Dermis microvascular lymphatic vessel endothelial cell (primary cell): Measurements from ENCODE around the gene RNF149. TPM values are rescaled to one million over a fixed set of nuclear protein-coding genes. Genes with fewer than 3 reads are reported as not detected.
"Not testable (repeated sequence)": the region's sequence is repeated elsewhere in the genome, so short reads cannot be mapped to it uniquely, and the experiment has no call there.

ENCODE experiments used
- DNase-seq, 2 donors: peaks; one replicate each; pipeline versions ENCODE4 v3.0.0 to v3.0.0-alpha.2; 2010; ENCODE audit warnings: low read depth in 2 of 2
- total RNA-seq: library from RNA; depleted of rRNA; stranded (reverse); fragments of >200 nt; gene quantifications from 2 replicates; pipeline ENCODE4 v1.2.1, GENCODE V29; 2014

Gene RNF149
- total RNA-seq, 1 donor from 2014 or later = 31.7 TPM

DNA sequence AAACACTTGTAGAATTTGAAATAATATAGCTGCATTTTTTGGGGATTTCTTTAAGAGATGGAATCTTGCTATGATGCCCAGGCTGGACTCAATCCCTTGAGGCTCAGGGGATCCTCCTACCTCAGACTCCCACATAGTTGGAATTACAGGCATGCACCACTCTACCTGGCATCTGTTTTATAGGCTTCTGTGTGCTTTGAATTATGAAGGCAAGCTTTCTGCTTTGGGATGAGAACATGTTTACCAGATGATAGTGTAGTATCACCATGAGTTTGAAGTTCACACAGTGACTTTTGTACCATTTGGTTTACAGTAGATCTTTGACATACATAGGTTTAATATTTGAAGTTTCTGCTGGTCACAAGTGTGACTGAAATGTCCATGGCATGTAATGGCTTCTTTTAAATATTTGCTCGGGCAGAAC is 45.1 kb downstream of the RNF149 start:
- DNase-seq = no peak

DNA sequence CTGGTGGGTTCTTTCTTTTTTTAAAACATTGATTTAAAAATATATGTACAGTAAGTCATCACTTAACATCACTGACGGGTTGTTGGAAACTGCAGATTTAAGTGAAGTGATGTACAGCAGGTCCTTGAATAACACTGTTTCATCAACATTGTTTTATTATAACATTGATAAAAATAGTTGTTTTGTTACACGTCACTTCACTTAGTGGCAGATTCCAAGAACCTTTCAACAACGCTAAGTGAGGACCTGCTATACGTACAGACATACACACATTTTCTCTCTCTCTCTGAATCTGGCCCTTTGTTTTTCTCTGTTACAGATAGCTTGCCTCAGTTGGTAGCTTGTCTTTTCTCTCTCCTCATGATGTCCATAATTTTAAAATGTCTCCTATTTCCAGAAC is 46.4 kb downstream of the RNF149 start:
- DNase-seq = no peak

DNA sequence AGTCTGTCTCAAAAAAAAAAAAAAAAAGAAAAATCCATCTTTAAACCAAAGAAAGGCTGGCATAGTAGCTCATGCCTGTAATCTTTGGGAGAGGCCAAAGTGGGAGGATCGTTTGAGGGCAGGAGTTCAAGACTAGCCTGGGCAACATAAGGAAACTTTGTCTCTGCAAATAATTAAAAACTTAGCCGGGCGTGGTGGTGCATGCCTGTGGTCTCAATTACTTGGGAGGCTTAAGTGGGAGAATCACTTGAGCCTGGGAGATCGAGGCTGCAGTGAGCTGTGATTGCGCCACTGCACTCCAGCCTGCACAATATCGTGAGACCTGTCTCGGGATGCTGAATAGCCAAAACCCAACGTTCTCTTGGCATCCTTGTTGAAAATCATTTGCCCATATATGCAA is 49.7 kb downstream of the RNF149 start:
- DNase-seq = no peak

DNA sequence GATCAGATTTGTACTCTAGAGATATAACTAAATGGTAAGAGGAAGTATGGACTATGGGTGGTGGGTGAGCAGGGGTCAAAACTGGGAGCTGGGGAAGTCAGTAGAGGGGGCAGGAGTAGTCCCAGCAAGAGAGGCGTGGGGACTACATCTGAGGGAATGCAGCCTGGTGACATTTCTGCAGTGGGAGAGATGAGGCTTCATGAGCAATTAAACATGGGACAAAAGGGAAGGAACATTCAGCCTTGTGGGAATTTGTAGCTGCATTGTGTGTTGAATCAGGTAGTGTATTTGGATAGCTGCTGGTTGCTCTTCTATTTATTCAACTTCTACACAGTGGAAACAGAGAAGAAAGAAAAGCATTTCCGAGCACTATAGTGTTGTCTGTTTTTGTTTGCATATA is 52.2 kb downstream of the RNF149 start:
- no peak for DNase-seq

DNA sequence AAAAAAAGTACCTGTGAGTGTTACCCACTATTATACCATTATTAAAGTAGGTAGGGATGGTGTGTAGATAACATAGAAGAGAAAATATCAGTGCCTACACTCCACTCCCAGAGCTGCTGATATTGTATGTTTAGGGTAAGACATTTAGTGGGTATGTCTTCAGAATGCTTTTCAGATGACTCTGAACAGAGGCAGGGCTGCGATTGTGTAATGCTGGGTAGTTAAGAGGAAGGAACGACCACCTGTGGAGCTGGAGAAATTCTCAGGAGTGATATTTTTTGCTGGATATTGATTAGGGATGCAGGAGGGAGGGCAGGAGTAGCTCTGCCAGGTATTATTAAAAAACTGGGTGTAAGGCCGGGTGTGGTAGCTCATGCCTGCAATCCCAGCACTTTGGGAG is 53.0 kb downstream of the RNF149 start:
- DNase-seq = no peak

DNA sequence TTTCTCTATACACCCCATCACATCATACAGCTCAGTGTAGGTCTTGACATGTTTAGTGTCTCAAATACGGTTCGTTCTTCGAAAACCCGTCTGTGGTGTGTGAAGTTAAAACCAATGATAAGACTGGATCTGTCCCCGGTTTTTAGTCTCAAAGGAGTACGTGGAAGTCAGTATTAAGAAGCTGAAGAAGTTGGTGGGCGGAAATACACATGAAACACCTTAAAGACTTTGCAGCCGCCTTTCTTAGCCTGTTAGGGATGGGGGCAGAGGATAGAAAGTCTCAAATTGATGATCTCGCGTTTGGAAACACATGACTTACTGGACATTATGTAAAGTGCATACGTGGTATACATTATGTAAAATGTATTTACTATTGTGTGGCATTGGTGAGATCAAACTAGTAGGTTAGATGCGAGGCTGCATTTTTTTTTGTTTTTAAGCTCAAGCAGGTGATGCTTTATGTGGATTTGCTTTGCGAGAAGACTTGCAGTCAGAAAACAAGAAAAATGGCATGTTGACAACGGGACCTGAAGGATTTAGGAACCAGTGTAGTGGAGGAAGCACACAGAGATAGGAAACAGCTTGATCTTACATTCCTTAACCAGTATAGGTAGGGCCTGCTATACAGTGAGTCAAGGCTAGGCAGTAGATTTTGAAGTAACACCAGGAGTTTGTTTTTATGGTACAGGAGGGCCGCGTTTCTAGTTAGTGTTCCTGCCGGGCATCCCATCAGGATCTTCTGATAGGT is 54.6 kb downstream of the RNF149 start:
- peak in 1 of 2 donors; percentile 10 for DNase-seq

DNA sequence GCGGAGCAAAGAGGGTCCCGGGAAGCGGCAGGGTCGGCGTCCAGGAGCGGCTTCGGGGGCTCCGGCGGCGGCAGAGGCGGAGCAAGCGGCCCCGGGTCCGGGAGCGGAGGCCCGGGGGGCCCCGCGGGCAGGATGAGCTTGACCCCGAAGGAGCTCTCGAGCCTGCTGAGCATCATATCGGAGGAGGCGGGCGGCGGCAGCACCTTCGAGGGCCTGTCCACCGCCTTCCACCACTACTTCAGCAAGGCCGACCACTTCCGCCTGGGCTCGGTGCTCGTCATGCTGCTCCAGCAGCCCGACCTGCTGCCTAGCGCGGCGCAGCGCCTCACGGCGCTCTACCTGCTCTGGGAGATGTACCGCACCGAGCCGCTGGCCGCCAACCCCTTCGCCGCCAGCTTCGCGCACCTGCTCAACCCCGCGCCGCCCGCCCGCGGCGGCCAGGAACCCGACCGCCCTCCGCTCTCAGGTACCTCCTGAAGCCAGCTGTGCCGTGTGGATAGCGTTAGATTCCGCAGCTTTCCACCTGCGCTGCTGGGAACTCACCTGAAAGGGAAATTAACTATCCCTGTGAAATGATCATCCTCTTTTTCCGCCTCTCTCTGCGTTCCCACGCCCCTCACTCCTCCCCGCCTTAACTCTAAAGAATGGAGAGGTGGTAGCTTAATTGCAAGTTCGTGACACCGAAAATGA is 55.3 kb downstream of the RNF149 start:
- DNase-seq = peak; percentile 36 to 73

DNA sequence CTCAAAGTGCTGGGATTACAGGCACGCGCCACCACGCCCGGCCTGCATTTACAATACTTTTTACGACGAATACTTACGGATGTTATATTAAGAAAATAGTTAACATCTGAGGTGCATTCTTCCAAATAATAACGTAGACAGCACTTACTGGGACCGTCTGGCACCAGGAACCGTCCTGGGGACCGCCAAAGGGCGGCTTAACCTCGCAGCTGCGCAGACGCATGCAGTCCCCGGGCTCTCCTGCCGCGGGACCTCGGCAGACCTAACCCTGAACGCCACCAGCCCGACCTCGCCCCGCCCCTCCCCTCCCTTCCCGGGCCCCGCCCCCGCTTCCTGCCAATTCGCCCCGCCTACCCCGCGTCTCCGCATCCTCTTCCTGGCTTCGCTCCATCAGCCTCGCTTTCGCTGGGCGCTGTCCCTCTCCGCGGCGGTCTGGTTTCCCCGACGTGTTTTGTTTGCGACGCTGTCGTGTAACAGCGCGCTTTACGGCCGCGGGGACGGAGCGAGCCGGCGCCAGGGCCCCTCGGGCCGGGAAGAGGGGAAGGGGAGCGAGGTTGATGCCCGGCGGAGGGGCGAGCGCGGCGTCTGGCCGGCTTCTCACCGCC is 56.0 kb downstream of the RNF149 start, which contains the start of gene CNOT11:
Gene CNOT11, plus strand, starts transcription at position 479 of the 605 bp plus-strand sequence. Its CDS starts 79 bp downstream, at position 558.
- DNase-seq = peak; percentile 96 to 98

DNA sequence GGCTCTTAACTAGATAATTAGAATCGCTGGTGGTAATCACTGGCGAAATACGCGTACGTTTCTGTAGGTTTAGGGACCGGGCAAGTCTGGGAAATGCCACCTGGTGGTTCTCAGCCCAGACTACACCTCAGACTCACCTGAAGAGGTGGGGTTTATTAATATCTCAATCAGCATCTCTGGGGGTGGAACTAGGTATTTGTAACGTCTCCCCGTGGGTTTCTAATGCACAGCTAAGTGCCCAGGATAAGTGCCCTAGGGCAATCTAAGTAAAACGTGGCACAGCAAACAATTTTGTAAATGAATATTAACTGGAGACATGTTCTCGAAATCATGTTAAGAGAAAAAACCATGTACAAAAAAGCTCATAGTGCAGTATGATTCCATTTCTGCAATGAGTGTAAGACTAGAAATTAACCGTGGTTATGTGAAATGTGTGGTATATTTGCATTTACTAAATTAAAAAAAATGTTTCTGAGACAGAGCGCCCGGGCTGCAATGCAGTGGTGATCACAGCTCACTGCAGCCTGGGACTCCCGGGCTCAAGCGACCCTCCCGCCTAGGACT is 56.6 kb downstream of the RNF149 start:
- DNase-seq = no peak

DNA sequence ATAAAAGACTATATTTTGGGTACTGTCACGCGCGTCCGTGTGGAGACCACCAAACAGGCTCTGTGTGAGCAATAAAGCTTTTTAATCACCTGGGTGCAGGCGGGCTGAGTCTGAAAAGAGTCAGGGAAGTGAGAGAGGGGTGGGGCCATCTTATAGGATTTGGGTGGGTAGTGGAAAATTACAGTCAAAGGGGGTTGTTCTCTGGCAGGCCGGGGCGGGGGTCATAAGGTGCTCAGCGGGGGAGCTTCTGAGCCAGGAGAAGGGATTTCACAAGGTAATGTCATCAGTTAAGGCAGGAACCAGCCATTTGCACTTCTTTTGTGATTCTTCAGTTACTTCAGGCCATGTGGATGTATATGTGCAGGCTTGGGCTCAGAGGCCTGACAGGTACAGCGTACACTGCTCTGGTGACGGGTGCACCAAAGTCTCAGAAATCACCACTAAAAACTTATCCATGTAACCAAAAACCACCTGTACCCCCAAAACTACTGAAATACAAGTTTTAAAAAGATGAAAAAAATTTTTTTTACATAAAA is 57.2 kb downstream of the RNF149 start:
- DNase-seq = not testable (repeated sequence)

DNA sequence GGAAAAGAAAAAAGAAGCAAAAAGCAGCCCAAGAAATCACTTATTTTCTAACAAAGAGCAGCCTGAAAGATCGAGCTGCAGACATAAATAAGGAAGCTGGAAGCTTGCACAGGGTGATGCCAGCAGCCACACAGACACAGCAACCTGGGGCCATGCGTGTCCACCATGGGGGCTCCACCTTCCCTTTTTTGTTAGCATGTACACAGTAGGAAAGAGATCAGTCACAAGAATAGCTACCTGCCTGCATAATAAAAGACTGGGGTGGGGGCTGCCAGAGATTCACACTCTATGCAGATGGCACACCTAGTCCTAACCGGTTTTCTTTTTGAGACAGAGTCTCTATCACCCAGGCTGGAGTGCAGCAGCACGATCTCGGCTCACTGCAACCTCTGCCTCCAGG is 58.7 kb downstream of the RNF149 start:
- no peak for DNase-seq

DNA sequence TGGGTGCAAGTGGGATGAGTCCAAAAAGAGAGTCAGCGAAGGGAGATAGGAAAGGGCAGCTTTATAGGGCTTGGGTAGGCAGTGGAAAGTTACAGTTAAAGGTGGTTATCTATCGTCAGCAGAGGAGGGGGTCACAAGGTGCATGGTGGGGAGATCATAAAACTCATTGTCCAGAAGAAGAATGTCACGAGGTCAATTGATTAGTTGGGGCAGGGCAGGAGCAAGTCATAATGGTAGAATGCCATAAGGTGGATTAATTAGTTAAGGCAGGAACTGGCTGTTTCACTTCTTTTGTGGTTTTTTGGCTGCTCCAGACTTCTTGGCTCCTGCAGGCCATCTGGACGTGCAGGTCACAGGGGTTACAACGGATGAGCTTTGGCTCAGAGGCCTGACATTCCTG is 59.7 kb downstream of the RNF149 start:
- not testable (repeated sequence) for DNase-seq

DNA sequence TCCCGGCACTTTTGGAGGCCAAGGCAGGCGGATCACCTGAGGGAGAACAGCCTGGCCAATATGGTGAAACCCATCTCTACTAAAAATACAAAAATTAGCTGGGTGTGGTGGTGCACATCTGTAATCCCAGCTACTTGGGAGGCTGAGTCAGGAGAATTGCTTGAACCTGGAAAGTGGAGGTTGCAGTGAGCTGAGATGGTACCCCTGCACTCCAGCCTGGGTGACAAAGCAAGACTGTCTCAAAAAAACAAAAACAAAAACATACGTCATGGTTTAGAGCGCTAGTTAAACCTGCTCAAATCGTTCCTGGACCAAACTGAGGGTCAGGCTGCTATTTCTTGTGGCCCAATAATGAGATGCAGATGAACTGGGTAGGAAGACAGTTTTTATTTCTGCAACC is 63.0 kb downstream of the RNF149 start:
- not testable (repeated sequence) for DNase-seq

DNA sequence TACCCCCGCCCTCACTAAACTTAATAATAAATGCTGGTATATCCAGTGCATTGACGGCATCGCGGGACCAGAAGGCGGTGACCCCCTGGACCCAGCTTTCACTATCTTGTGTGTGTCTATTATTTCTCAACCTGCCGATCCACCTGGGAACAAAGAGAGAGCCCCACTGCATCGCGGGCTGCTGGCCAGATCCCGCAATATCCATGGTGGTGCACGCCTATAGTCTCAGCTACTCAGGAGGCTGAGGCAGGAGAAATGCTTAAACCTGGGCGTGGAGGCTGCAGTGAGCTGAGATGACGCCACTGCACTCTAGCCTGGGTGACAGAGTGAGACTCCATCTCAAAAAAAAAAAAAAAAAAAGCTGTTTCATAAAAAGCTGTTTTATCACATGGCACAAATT is 63.6 kb downstream of the RNF149 start:
- not testable (repeated sequence) for DNase-seq

DNA sequence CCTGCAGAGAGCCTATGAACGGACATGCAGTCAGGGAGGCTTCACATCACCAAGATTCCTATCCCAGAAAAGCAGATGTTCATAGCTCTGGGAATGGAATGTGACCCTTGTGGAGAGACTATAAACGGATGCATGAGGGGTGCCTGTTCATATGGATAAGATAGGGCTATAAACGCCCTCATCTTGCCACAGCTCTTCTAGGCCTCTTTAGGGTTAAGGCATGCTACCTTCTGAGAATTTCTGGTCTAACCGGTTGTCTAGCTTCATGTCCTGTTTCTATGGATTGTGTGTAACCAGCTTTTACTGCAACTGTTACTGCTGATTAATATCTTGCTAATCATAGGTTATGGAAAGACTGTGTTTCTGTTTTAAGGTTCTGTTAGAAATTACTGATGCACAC is 64.1 kb downstream of the RNF149 start:
- DNase-seq = not testable (repeated sequence)

DNA sequence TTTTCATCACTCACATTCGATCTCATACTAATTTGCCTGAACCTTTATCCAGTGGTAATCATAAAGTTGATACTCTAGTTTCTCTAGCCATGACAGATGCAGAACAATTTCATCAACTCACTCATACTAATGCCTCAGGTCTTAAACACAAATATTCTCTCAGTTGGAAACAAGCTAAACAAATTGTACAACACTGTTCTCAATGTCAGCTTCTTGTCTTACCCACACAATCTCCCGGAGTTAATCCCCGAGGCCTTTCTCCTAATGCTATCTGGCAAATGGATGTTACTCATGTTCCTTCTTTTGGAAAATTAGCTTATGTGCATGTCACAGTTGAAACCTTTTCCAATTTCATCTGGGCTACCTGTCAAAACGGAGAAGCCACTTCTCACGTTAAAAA is 67.3 kb downstream of the RNF149 start:
- no peak for DNase-seq

DNA sequence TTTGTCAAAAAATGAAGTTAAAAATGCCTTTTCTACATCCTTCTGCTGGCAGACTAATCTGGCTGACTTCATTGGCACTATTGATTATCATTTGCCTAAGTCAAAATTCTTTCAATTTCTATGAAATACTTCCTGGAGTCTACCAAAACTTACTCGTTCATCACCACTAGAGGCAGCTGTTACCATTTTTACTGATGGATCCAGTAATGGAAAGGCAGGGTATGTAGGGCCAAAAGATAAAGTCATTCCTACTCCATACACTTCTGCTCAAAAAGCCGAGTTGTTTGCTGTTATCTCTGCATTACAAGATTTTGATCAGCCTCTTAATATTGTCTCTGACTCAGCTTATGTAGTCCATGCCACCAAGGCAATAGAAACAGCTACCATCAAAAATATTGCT is 67.8 kb downstream of the RNF149 start:
- DNase-seq = peak; percentile 18 to 38

DNA sequence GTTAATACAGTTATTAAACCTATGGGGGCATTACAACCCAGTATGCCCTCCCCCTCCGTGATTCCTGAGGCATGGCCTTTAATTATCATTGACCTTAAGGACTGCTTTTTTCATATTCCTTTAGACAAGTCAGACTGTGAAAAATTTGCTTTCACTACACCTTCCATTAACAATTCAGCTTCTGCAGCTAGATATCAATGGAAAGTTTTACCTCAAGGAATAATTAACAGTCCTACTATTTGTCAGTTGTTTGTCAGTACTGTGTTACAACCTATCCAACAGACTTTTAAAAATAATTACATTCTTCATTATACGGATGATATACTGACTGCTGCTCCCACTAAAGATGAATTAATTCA is 68.8 kb downstream of the RNF149 start:
- DNase-seq = not testable (repeated sequence)

DNA sequence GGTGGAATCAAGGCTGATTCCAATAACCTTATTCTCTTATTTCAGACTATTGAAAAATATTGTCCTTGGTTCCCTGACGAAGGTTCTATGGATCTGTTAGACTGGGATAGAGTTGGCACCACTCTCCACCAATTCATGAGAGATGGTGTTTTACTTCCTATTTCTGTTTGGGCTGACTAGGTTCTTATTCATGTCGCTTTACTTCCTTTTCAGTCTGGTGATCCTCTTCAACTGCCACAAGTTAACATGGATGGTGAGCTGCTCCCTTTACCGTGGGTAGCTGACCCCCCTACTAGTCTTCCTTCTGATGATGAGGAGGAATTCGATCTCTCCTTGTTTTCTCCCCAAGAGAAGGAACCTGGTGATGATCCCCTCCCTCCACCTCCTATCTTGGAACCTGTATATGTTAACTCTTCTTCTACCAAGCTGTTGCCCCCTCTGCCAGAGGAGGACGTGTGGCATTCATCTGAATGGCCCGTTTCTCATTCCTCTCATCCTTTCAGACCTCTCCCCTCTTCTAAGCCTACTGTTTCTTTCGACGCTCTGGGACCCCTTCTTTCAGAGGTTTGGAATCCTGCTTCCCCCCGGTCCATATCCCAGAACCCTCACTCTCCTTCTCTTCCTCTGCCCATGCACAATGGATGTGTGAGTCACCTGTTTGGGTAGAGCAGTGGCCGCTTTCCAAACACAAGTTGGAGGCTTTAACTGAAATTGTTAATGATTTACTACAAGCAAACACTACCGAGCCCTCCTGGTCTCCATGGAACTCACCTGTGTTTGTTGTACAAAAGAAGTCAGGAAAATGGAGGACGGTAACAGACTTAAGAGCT is 69.4 kb downstream of the RNF149 start:
- no peak for DNase-seq

DNA sequence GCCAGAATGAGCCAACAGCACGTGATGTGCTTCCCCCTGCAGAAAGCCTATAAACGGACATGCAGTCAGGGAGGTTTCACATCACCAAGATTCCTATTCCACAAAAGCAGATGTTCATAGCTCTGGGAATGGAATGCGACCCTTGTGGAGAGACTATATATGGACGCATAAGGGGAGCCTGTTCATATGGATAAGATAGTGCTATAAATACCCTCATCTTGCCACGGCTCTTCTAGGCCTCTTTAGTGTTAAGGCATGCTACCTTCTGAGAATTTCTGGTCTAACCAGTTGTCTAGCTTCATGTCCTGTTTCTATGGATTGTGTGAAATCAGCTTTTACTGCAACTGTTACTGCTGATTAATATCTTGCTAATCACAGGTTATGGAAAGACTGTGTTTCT is 70.6 kb downstream of the RNF149 start:
- DNase-seq = not testable (repeated sequence)

DNA sequence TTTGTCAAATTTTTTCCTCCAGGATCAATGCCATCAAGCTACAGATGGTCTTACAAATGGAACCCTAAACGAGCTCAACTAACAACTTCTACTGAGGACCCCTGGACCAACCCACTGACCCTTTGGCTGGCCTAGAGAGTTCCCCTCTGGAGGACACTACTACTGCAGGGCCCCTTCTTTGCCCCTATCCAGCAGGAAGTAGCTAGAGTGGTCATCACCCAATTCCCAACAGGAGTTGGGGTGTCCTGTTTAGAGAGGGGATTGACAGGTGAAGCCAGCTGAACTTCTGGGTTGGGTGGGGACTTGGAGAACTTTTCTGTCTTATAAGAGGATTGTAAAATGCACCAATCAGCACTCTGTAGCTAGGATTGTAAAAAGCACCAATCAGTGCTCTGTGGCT is 72.5 kb downstream of the RNF149 start:
- not testable (repeated sequence) for DNase-seq
